Fibroblast of upper back skin (primary cell): ENCODE measurements around the gene ATP6V1E1.
A peak's percentile ranks its signal among the peaks of the same experiment; 100 is the strongest.

ENCODE experiments used
- DNase-seq: peaks from one replicate; pipeline ENCODE4 v3.0.0-alpha.2; 2013

The ATP6V1E1 gene

GRCh38 chr22:17633217-17633997, 4.9 kb upstream of the ATP6V1E1 start:
- DNase-seq: peak; percentile 87

DNA sequence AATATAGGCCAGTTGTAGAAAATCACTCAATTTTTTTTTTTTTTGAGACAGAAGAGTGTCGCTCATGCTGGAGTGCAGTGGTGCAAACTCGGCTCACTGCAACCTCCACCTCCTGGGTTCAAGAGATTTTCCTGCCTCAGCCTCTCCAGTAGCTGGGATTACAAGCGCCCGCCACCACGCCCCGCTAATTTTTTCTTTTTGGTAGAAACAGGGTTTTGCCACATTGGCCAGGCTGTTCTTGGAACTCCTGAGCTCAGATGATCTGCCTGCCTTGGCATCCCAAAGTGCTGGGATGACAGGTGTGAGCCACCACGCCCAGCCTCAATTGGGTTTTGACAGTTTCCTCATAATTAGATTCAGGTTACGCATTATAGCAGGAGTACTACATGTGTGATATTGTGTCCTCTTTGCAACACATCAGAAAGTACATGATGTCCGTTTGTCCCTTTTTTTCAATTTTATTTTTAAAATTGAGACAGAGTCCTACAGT, 2.6 kb upstream of the ATP6V1E1 start:
- no peak for DNase-seq

DNA sequence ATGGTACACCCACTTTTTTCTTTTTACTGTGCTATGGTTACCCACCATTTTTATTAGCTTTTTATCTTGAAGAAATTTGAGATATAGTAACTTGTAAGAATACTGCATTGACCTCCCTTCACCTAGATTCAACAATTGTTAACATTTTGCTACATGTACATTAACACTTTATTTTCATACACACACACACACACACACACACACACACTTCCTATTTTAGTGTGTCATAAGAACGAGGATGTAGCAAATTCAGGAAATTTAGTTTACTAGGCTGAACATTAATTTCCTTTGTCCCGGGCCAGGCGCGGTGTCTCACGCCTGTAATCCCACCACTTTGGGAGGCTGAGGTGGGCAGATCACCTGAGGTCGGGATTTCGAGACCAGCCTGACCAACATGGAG, 1.1 kb upstream of the ATP6V1E1 start:
- DNase-seq: no peak

DNA sequence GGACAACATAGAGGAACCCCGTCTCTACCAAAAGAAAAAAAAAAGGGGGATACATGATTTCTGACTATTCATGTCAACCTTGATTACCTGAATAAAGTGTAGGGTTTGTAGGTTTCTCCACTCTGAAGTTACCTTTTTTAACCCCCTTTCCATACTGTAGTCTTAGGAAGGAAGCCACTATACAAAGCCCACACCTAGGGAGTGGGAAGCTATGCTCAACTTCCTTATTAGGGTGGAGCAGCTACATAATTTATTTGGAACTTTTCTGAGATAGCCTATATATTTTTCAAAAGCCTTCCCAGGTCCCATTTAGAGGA, 582 bp upstream of the ATP6V1E1 start:
- no peak for DNase-seq

- DNase-seq: no peak
Measured at GRCh38 chr22:17627961-17628405, 566 bp downstream of the ATP6V1E1 start.

DNA sequence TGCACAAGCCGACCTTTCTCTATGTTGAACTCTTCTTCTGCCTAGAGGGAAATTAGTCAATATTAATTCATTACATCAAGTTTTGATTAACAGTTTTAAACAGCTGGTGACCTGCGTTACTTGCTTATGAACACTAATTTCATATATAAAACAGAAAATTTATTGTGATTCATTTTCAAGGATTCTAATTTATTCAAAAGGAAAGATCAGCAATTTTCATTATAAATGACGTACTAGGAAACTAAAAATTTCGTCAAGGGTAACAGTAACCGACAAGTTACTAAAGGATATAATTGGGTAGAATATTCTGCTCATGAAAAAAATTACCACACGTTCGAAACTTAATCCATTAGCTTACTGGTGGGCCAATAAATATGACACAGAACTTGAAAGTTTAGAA, 15.3 kb downstream of the ATP6V1E1 start:
- DNase-seq: no peak

DNA sequence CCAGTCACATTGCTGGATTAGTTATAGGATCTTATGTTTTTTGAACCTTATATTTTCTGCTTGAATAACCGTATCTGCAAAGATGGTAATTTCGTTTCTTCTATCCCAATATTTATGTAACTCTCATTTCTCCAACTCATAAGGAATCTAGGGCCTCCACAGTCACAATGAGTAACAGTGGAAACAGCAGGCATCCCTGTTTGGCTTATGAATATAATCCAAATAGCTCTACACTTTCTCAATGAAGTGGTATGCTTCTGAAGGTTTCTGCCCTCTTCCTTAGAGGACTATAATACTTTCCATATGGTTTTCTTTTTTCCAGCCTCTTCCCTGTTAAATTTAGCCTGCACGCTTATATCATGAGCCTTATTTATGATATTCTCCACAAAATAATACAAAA, 16.5 kb downstream of the ATP6V1E1 start:
- peak; percentile 6 for DNase-seq

DNA sequence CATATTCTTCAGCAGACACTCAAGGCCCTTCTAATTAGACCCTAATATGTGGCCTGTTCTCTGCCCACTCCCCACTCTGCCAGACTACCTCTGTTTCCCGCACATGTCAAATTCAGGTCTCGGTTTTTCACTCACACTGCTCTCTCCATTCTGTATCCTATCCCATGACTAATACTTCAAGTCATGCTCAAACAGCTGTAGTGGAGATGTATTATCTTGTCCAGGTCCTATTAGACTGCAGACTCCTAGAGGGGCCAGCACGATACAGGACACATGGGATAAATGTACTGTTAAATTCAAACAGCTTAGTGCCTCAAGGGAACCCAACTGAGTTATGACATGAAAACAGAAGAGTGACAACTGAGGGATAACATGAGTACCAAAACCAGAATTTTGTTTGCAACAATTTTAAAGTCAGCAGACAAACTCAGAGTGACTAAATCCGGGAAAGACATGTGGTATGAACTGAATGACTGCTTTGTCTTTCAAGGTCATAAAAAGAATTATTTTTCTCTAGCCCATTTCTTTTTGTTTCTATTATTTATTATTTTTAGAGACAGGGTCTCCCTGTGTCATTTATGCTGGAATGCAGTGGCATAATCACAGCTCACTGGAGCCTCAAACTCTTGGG, 20.5 kb downstream of the ATP6V1E1 start:
- DNase-seq: no peak

- DNase-seq: peak; percentile 41
Measured at GRCh38 chr22:17606496-17606895, 22.1 kb downstream of the ATP6V1E1 start.

GRCh38 chr22:17603668-17604067, 24.9 kb downstream of the ATP6V1E1 start:
- DNase-seq: no peak

DNA sequence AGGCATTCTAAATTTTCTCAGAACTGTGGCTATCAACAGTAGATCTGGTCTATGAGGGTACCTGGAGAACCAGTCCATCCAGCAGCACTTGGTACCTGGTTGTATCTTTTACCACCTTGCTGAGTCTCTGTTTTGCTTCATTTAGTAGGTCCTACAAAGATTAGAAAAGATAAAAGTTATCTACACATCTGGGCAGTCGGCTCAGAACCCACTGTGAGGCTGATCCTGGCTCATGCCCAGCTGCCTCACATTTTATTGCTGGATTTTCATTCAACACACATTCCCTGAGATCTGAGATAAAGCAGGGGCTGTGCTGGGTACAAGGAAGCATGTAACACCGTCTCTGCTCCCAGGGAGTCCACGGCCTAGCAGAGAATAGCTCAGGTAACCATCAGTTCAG, 27.5 kb downstream of the ATP6V1E1 start:
- DNase-seq: no peak

DNA sequence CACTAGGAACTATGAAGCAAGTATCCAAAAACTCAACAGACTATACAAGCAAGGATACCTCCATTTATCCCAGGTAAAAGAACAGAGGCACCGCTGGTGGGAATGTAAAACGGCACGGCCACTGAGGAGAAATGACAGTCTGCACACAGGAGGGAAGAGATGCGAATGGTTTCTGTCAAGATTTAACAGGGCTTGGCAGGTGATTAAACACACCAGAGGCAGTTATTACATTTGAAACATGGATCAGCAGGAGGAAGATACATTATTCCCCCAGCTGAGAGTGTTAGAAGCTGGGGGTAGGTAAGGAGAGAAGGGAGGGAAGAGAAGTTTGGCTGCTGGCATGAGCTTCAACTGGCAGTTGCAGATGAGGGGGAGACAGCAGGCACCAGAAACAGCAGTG, 30.2 kb downstream of the ATP6V1E1 start:
- no peak for DNase-seq

DNA sequence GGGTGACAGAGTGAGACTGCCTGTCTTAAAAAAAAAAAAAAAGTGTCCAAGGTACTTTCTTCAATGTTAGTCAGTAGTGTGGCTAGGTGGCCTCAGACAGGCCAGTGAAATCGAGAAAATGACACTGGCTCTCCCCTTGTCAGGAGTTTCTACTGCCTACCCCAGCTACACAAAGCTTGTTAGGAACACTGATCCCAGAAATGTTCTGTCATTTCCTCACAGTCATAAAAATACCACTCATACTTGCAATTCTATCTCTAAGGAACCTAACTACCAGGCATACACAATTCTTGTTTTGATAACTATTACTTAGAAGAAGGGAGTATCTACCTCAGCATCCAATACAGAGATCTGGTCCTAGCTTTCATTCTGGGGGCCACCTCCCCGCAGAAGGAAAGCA, 31.3 kb downstream of the ATP6V1E1 start:
- DNase-seq: no peak

DNA sequence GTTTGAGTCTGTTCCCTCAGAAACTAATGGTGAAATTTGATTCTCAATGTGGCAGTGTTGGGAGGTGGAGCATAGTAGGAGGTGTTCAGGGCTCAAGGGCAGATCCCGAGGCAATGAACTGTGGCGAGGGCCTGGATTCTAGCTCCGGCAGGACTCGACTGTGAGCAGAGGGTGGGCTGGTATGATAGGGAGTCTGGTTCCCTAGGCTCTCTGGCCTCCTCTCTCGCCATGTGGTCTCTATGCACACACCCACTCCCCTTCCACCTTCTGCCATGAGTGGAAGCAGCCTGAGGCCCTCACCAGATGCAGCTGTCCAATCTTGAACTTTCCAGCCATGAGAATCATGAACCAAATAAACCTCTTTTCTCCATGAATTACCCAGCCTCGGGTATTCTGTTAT, 32.3 kb downstream of the ATP6V1E1 start:
- DNase-seq: no peak

DNA sequence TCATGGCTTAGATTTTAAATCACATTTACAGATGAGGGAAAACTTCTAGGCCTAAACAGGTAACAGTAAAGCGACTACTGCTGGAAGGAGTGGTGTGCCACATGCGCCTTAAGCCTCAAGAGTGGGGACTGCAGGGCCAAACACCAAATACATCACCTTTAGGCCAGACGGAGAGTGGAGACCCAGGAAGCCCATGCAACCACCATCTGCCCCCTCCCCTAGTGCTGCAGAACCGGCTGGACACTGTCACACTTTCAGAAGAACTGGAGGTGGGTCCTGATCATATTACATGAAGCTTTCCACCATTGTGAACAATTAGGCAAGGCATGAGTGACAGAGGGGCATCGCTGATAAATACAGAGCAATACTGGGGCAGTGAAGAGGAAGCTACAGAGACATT, 36.3 kb downstream of the ATP6V1E1 start:
- DNase-seq: no peak

- DNase-seq: no peak
Measured at GRCh38 chr22:17590586-17590985, 38.0 kb downstream of the ATP6V1E1 start.

DNA sequence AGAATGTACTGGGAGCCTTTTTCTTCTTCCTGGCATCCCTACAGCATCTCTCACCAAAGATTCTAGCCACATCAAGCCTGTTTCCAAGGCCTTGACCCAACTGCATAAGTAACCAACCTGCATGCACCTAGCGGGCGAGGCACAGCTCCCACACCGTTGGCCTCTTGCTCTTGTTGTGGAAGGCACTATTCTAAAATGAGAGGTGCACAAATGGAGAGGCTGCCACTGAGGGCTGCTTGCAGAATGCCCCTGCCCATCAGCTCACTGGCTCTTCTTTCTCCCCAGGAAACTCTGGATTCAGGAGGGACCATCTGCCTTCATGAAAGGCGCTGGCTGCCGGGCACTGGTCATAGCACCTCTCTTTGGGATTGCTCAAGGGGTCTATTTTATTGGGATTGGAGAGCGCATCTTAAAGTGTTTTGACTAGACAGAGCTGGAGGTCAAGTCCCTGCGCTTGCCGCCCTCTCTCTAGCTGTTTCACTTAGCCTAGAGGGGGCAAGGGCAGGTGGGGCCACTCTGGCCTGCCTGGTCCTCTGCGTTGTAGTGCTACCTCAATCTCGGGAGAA, 38.7 kb downstream of the ATP6V1E1 start:
- DNase-seq: no peak

DNA sequence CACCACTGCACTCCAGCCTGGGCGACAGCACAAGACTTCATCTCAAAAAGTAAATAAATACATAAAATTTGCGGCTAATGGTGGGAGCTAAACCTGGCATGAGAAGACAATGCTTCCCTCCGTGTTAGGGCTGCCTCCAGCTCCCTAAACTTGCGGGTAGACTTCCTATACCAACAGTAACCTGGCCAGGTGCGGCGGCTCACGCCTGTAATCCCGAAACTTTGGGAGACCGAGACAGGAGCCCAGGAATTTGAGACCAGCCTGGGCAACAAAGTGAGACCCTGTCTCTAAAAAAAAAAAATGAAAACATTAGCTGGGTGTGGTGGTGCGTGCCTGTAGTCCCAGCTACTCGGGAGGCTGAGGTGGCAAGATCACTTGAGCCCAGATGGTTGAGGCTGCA, 39.9 kb downstream of the ATP6V1E1 start:
- no peak for DNase-seq

- no peak for DNase-seq
Measured at GRCh38 chr22:17587629-17588028, 40.9 kb downstream of the ATP6V1E1 start.

- DNase-seq: no peak
Measured at GRCh38 chr22:17586831-17587440, 41.6 kb downstream of the ATP6V1E1 start.

- no peak for DNase-seq
Measured at GRCh38 chr22:17583151-17583550, 45.4 kb downstream of the ATP6V1E1 start.

GRCh38 chr22:17581631-17582030, 46.9 kb downstream of the ATP6V1E1 start:
- no peak for DNase-seq

GRCh38 chr22:17581056-17581455, 47.5 kb downstream of the ATP6V1E1 start:
- no peak for DNase-seq
